ENCODE data around the gene MBD3. TPM values are rescaled to one million over a fixed set of nuclear protein-coding genes. Genes with fewer than 3 reads are reported as not detected.

MBD3 gene
- total and polyA plus RNA-seq, 2 experiments from 2014 or later = 27.6 to 118 TPM

- H3K4me3 Mint-ChIP-seq = peak overlapping the region; percentile 73
- peaks cover 37% of the 10 kb centered on the region for H3K27me3 Mint-ChIP-seq (ENCODE audit: insufficient read depth, low read depth, poor library complexity)
- H3K27me3 ChIP-seq (ENCODE audit: insufficient read depth) = peaks cover 25% of the 10 kb centered on the region
- no peaks in the 10 kb centered on the region; the same call in 1 of the 2 replicates for H3F3A ChIP-seq (replicated peaks; ENCODE audit: low read depth)
- H3K9me2 ChIP-seq (ENCODE audit: insufficient read depth) = no peaks in the 10 kb centered on the region
- ATAC-seq (no peak), DNase-seq (ENCODE audit: low spot score) (no peak)
- H3K4me3 ChIP-seq = peak overlapping the region; percentile 89
- H3K36me3 Mint-ChIP-seq (ENCODE audit: low read depth) = peaks cover 30% of the 10 kb centered on the region
- H3K9me3 Mint-ChIP-seq = peaks cover 9% of the 10 kb centered on the region
- H3K4me1 ChIP-seq (ENCODE audit: insufficient read depth) = no peaks in the 10 kb centered on the region; the same call in 1 of the 2 replicates
- peaks cover 27% of the 10 kb centered on the region; the same call in 1 of the 2 replicates for H4K20me1 ChIP-seq (replicated peaks; ENCODE audit: insufficient read depth)
- peak overlapping the region; percentile 90 for H3K4me2 ChIP-seq
- TF ChIP-seq ETS1 (IDR thresholded peaks at IDR 0.05) (no peak), ZNF331 (CRISPR knock-in tag; IDR thresholded peaks at IDR 0.05; ENCODE audit: low read depth) (no peak), REST (IDR thresholded peaks at IDR 0.05; ENCODE audit: unreplicated experiment) (no peak), STAT1 (IDR thresholded peaks at IDR 0.05; ENCODE audit: unreplicated experiment) (no peak), ZNF114 (CRISPR knock-in tag; IDR thresholded peaks at IDR 0.05) (no peak), NANOG (IDR thresholded peaks at IDR 0.05; ENCODE audit: borderline replicate concordance) (no peak), EZH2 (IDR thresholded peaks at IDR 0.05; ENCODE audit: low read depth, unreplicated experiment) (no peak), CTCF (conservative IDR thresholded peaks at IDR 0.05; ENCODE audit: low read depth in 2 of 2) (no peak), EZH2phosphoT487 (IDR thresholded peaks at IDR 0.05; ENCODE audit: unreplicated experiment) (no peak), JUNB (IDR thresholded peaks at IDR 0.05; ENCODE audit: unreplicated experiment) (no peak), ZNF462 (CRISPR knock-in tag; IDR thresholded peaks at IDR 0.05) (no peak)
- peaks cover 8% of the 10 kb centered on the region for H3K4me1 Mint-ChIP-seq
- no peak overlapping the region for H3K27ac Mint-ChIP-seq
- no peak overlapping the region for H2AFZ ChIP-seq
- peaks cover 44% of the 10 kb centered on the region for H3K79me2 ChIP-seq (replicated peaks; ENCODE audit: insufficient read depth)
- H3K36me3 ChIP-seq (ENCODE audit: insufficient read depth) = no peaks in the 10 kb centered on the region
- peak overlapping the region; percentile 92; the same call in 1 of the 2 replicates for H3K27ac ChIP-seq (ENCODE audit: low read depth)
Observed at GRCh38 chr19:1567116-1567847, 25.4 kb downstream of the MBD3 start.
